H7 (cell line): ENCODE data around the gene GNMT. TPM values are rescaled to one million over a fixed set of nuclear protein-coding genes. Genes with fewer than 3 reads are reported as not detected.

Source experiments
- DNase-seq: peaks from one replicate; pipeline ENCODE4 v3.0.0; 2012
- H3K27me3 ChIP-seq: 2 replicates; pipeline ENCODE4 v1.6.0; 2011; ENCODE audit warnings: mild to moderate bottlenecking, low read length; ENCODE audit not compliant: control insufficient read depth, insufficient read depth
- H3K36me3 ChIP-seq: replicated peaks from 2 replicates; pipeline ENCODE4 v1.5.1; 2011; ENCODE audit warnings: low read length; ENCODE audit not compliant: control insufficient read depth, insufficient read depth
- H3K4me3 ChIP-seq: 2 replicates; pipeline ENCODE4 v1.5.1; 2011; ENCODE audit warnings: low read depth, mild to moderate bottlenecking, control low read depth, low read length, moderate library complexity; ENCODE audit not compliant: insufficient read depth
- total RNA-seq: library from RNA; depleted of rRNA; stranded (reverse); fragments of >200 nt; shearing (Covaris generic); gene quantifications from 2 replicates; pipeline ENCODE4 v1.2.3, GENCODE V29; 2014

Gene GNMT
- total RNA-seq, 1 experiment from 2014 or later, result 0.10 TPM

DNA sequence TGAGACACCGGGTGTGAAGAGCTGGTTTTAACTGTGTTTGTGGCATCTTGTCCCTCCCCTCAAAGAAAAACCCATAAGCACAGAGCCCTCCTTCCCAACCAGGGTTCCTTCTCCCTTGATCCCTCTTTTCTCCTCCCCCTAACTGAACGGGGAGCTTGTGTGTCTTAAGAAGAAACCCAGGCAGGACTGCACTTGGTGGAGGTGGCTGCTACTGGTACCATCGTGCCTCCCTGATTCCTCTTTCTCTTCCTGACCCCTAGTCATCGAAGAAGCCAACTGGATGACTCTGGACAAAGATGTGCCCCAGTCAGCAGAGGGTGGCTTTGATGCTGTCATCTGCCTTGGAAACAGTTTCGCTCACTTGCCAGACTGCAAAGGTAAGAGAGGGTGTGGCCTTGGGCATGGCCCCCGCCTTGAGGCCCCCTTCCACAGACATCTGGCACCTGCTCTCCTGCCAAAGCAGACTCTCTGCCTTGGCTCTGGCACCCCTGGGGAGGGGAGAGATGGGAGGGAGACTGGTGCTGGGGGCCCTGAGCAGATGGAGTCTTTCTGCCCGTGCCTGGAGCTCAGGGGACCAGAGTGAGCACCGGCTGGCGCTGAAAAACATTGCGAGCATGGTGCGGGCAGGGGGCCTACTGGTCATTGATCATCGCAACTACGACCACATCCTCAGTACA, 2.1 kb downstream of the GNMT start:
- Histone ChIP-seq H3K36me3 (peaks cover 5% of the 10 kb centered on the region), H3K4me3 (no peak overlapping the region), H3K27me3 (peaks cover 18% of the 10 kb centered on the region)
- DNase-seq, result peak; percentile 29

DNA sequence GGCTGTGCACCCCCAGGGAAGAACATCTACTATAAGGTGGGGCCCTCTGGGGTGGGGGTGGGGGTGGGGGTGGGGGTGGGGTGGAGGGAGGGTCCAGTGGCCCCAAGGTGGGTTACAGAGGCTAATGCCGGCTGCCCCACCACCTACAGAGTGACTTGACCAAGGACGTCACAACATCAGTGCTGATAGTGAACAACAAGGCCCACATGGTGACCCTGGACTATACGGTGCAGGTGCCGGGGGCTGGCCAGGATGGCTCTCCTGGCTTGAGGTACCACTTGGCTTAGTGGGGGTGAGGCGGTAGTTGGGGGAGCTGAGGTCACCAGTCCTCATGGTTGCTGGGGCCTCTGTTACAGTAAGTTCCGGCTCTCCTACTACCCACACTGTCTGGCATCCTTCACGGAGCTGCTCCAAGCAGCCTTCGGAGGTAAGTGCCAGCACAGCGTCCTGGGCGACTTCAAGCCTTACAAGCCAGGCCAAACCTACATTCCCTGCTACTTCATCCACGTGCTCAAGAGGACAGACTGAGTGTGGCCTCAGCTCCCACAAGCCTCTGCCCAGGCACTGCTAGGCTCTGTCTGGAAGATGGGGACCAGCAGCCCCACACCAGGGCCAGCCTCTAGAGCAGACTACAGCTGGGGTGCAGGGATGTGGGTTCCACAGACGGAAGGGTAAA, 2.8 kb downstream of the GNMT start:
- peak; percentile 22 for DNase-seq
- H3K27me3 ChIP-seq, result peaks cover 18% of the 10 kb centered on the region
- peaks cover 5% of the 10 kb centered on the region for H3K36me3 ChIP-seq
- no peak overlapping the region for H3K4me3 ChIP-seq

DNA sequence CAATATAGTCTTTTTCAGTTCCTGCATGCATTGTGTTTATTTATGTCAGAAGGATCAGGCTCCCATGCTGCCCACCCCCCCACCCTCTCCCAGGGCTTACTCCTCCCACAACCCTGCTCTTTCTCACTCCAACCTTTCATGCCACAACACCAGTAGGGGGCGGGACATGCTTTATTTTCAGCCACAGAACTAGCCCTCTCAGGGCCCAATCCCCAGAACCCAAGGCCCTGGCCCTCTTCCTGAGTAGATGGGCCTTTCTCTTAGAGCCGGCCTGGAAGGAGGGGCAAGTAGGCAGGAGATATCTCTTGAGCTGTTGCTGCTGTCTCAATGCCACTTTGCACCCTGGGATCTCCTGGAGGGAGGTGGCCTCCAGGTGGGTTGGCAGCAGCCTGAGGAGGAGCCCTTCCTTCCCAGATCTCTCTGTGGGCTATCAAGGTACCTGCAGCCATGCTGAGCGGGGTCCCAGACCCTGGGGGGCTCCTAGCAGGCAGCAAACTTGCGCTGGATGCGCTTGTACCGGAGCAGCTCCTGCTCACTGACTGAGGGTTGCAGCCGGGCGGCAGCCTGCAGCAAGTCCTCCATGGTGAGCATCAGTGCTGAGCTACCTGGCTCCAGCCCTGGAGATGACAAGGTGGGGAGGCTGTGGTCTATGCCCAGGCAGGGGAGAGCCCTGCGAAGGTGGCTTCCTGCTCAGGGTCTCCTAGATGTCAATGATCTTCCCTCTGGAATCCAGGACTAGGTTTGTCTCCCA, 3.5 kb downstream of the GNMT start:
- H3K36me3 ChIP-seq, result peaks cover 5% of the 10 kb centered on the region

DNA sequence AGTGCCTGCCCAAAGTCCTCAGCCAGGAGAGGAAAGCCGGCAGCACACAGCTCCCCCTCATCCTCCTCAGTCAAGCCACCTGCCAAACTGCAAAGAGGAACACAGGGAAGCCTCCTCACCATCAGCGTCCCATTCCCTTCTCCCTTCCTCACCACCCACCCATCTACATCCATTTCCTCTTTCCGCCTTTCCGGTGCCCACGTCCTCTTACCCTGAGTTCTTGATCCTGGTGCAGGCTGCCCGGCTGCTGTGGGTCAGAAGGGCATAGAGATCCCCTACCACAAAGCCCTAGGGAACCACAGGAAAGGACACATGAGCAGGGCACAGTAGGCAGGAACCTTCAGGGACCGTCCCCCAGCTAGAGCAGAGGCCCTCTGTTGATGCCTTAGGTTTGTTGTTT, 6.0 kb downstream of the GNMT start:
- DNase-seq, result no peak
- H3K36me3 ChIP-seq, result peaks cover 7% of the 10 kb centered on the region
- no peak overlapping the region for H3K4me3 ChIP-seq
- no peaks in the 10 kb centered on the region; the same call in 1 of the 2 replicates for H3K27me3 ChIP-seq

More for the DNA sequence above, 3.5 kb downstream of the GNMT start:
- H3K4me3 ChIP-seq, result no peak overlapping the region
- peaks cover 18% of the 10 kb centered on the region for H3K27me3 ChIP-seq
- DNase-seq, result peak; percentile 92

DNA sequence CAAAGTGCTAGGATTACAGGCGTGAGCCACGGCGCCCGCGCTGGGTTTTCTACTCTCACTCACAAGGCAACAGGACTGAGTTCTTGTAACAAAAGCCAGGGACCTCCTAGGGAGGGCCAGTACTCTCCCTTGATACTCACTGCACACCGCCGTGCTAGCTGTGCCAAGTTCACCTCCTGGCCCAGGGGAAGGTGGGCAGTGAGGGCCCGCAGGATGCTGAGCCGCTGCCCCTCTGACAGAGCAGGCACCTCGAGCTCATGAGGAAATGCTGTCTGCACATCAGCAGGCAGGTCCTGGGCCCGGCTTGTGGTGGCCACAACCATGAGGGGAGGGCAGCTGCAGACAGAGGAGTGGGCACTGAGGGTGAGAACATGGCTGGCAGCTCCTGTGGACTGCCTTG, 6.7 kb downstream of the GNMT start:
- Histone ChIP-seq H3K36me3 (peaks cover 7% of the 10 kb centered on the region), H3K4me3 (no peak overlapping the region), H3K27me3 (no peaks in the 10 kb centered on the region)
- DNase-seq, result no peak

DNA sequence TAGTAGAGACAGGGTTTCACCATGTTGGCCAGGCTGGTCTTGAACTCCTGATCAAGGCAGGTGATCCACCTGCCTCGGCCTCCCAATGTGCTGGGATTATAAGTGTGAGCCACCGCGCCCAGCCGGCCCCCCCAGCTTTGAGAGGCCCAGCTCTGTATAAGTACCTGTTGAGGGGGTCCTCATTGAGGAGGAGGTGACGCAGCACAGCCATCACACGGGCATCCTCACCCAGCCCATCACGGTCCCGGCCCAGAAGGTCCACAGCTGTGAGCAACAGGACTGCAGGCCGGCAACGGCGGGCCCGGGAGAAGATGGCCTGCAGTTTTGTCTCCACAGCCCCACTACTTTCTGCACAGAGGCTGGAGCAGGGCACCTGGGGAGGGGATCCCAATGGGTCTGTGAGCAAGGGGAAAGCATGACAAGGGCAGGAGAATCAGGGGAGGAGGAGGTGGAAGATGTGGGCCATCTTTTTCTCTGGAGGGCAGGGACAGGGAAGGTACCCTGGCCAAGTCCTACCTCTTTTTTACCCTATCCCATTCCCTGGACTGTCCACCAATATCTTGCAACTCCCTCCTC, 7.7 kb downstream of the GNMT start:
- Histone ChIP-seq H3K27me3 (no peaks in the 10 kb centered on the region), H3K36me3 (peaks cover 5% of the 10 kb centered on the region), H3K4me3 (no peak overlapping the region)
- DNase-seq, result no peak

DNA sequence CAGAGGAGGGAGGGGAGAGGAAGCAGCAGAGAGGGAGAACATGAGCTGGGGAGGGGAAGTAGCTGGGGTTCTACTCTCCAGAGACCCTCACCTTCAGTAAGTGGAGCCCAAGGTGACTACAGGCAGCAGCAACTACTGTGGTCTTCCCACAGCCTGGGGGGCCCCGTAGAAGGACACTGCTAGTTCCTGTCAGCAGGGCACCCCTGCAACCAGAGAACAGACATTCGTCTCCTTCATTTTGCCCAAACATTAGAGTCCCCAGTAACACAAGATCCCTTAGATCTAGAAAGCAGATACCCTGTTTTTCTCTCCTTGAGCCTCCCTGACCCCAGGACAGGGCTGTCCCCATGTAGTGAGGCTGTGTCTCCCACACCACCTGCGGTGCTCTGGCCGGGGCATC, 8.2 kb downstream of the GNMT start:
- H3K27me3 ChIP-seq, result no peaks in the 10 kb centered on the region
- peaks cover 5% of the 10 kb centered on the region for H3K36me3 ChIP-seq
- DNase-seq, result no peak
- H3K4me3 ChIP-seq, result no peak overlapping the region

DNA sequence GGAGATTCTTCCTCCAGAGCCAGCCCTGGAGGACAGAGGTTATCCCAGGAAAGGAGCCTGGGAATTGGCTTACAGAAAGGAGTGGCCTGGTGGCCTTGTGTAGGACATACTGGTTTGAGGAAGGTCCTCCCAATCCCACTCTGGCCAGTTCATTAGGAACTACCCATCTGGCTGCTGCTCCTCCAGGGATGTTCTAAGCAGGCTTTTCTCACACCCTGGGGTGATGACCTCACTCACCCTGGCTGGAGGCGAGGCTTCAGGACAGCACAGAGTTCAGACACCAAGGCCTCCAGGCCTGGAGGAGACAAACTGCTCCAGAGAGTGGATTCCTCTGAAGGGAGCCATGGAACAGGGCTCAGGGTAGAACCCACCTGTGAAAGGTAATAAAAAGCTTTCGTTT, 8.9 kb downstream of the GNMT start:
- no peak for DNase-seq
- Histone ChIP-seq H3K36me3 (peaks cover 5% of the 10 kb centered on the region), H3K4me3 (no peak overlapping the region), H3K27me3 (no peaks in the 10 kb centered on the region)

DNA sequence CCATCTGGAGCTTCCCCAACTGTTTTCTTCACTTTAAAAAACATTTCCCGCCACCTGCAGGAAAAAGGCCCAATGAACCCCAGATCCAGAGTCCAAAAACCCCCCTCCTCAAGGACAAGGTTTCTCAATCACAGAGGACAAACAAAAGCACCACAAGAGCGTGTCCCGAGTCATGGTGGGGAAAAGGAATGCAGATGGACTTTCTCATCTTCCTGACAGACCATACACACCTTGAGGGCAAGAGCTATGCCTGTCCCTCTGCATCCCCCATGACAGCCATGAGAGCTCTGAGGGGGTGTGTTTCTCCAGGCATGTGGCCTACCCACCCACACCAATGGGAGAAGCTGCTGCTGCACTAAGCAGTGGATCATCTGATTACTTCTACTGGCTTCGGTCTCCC, 9.4 kb downstream of the GNMT start:
- Histone ChIP-seq H3K36me3 (peaks cover 3% of the 10 kb centered on the region), H3K4me3 (no peak overlapping the region), H3K27me3 (no peaks in the 10 kb centered on the region)

DNA sequence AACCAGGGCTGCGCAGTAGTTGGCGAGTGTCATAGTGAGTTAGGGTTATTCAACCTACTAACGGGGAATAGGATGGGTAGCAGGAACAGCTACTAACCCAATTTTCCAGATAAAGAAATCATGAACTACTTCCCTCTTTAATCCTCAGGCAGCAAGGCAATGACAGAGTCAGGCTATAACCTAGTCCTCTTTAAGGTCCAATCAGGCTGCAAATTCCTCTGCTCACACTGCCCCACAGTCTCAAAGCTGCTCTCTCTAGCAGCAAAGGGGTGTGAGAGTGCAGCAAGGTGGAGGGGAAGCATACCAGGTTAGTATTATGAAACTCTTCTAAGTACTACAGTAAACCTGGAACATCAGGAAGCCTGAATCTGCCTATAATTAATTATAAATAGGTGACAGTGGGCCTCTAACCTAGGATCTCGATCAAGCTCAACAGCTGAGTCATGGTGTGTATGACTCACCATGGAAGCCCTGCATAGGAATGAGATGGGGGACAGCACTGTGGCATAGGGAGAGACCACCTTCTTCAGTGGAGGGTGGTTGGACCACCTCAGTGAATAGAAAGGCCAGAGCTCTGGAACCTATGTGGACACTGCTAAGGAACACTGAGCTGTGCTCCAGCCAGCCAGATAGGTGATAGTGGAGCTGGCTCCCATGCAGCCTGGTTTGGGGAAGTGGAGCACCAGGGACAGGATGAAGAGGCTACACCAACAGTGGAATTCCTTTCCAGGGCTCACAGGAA, 10.5 kb downstream of the GNMT start:
- DNase-seq, result no peak
- no peaks in the 10 kb centered on the region for H3K27me3 ChIP-seq
- peaks cover 1% of the 10 kb centered on the region; the same call in 1 of the 2 replicates for H3K36me3 ChIP-seq
- no peak overlapping the region for H3K4me3 ChIP-seq

More for the DNA sequence above, 9.4 kb downstream of the GNMT start:
- no peak for DNase-seq

DNA sequence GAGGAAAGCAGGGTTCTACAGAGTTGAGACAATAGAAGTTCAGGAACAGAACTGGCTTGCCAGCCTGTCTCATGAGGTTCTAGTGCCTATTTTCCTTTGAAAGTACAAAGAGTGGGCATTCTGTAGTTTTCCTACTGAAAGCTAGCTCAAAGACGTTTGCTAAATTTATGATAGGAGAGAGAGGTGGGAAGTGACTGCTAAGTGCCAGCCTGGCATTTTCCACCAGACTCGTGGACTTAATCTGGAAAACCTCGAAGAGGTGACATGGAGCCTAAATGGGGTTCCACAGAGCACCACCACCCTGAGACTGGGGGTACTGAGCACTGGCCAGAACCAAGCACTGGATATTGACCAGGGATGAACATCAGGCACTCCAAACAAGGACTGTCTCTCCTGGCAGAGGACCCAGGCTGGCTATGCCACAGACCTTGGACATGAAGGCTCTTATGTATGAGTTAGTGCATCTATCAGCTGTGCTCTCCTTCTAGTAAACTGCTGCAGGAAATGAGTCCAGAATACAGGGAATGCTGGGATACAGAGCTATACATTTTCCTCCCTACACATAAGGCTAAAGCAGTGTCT, 11.3 kb downstream of the GNMT start:
- no peaks in the 10 kb centered on the region for H3K27me3 ChIP-seq
- peaks cover 1% of the 10 kb centered on the region; the same call in 1 of the 2 replicates for H3K36me3 ChIP-seq
- H3K4me3 ChIP-seq, result no peak overlapping the region
- DNase-seq, result no peak

DNA sequence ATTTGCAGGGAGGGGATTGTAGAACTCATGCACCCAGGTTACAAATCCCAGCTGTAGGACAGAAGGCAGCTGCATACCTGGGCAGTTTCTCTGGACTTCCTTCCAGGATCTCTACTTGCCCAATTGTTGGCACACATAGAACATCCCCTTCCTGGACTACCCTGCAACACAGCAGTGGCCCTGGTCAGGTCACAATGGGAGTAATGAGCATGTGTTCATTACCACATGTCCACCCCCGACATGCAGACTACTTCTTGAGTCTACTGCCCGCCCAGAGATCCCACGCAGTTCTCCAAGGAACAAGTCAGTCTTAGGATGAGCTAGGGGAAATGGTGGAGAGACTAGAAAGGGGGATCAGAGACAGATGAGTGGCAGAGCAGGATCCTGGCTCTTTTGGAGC, 13.4 kb downstream of the GNMT start:
- peaks cover 1% of the 10 kb centered on the region; the same call in 1 of the 2 replicates for H3K36me3 ChIP-seq
- no peak for DNase-seq
- H3K27me3 ChIP-seq, result no peaks in the 10 kb centered on the region
- H3K4me3 ChIP-seq, result no peak overlapping the region

DNA sequence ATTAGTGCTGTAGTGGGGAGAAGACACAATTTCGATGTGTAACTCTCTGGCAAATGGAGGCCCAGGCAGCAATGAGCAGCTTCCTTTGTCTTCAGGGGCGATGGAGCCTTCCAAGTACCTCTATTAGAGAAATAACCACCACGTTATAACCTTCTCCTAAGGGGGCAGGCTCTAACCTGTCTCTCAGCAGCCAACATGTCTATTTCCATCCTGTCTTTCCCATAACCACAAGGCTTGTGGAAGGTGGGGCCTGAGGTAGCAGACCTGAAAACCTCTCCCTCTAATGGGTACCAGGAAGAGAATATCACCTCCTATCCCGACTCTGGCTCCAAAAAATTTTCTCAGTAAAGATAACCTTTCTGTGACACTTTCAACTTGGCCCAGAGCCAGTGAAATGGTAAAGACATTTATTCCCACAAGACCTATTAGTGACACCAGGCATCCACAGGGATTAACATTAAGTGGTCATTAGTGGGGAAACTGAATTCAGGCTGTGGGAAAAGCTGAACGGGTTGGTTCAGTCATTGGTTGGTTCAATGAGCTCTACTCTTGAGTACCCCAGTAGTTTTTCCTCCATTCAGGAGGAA, 14.5 kb downstream of the GNMT start:
- Histone ChIP-seq H3K36me3 (peaks cover 1% of the 10 kb centered on the region; the same call in 1 of the 2 replicates), H3K27me3 (no peaks in the 10 kb centered on the region), H3K4me3 (no peak overlapping the region)
- DNase-seq, result no peak
